K562 (cell line): ENCODE data around the gene RAP2B. TPM values are rescaled to one million over a fixed set of nuclear protein-coding genes. Genes with fewer than 3 reads are reported as not detected.

Source experiments
- ARID2 ChIP-seq: fragments of 450-650 bp; IDR thresholded peaks from 2 replicates; pipeline ENCODE4 v1.6.1; 2017; ENCODE audit warnings: antibody characterized with exemption, mild to moderate bottlenecking
- BMI1 ChIP-seq: fragments of 150-350 bp; IDR thresholded peaks from 2 replicates; pipeline ENCODE4 v1.6.1; 2014; ENCODE audit warnings: low read length
- C11orf30 ChIP-seq: fragments of 450-650 bp; IDR thresholded peaks from 2 replicates; pipeline ENCODE4 v1.6.1; 2016; ENCODE audit warnings: low read depth, mild to moderate bottlenecking
- CREM ChIP-seq: IDR thresholded peaks from 2 replicates; pipeline ENCODE4 v1.6.1; 2014; ENCODE audit warnings: antibody characterized with exemption, low read depth
- FOSL1 ChIP-seq: fragments of 200-800 bp; sonication (Bioruptor generic); conservative IDR thresholded peaks from 2 replicates; pipeline ENCODE4 v1.6.1; 2016; ENCODE audit warnings: missing genetic modification characterization, missing compliant biosample characterization
- FOXJ2 ChIP-seq: fragments of 200-800 bp; sonication (Bioruptor generic); IDR thresholded peaks from 2 replicates; pipeline ENCODE4 v1.6.1; 2016; ENCODE audit warnings: missing genetic modification characterization, missing compliant biosample characterization
- HDGF ChIP-seq: fragments of 450-650 bp; IDR thresholded peaks from 2 replicates; pipeline ENCODE4 v1.6.1; 2016
- HMGXB4 ChIP-seq: sonication (generic); formaldehyde crosslinking; IDR thresholded peaks from 2 replicates; pipeline ENCODE4 v1.8.1; 2023; ENCODE audit warnings: mild to moderate bottlenecking, missing genetic modification reagents
- MAFF ChIP-seq: IDR thresholded peaks from 2 replicates; pipeline ENCODE4 v1.6.1; 2012; ENCODE audit warnings: low read length, improper control_type of control experiment
- MAFG ChIP-seq: fragments of 450-650 bp; conservative IDR thresholded peaks from 2 replicates; pipeline ENCODE4 v1.6.1; 2016; ENCODE audit warnings: missing genetic modification characterization, missing compliant biosample characterization
- MAFK ChIP-seq: IDR thresholded peaks from 2 replicates; pipeline ENCODE4 v1.6.1; 2011; ENCODE audit warnings: low read length, improper control_type of control experiment
- MECOM ChIP-seq: fragments of 250-450 bp; sonication (Bioruptor Pico); IDR thresholded peaks from 2 replicates; pipeline ENCODE4 v1.8.0; 2022; ENCODE audit warnings: inconsistent platforms
- MYC ChIP-seq, 2 experiments: fragments of 250-450 bp in 1 of 2; sonication (Bioruptor Pico) in 1 of 2; IDR thresholded peaks; 2 replicates each; pipeline versions ENCODE4 v1.5.1 to v1.6.1; 2012 to 2021; ENCODE audit warnings: low read depth in 2 of 2, borderline replicate concordance in 1 of 2, improper control_type of control experiment in 1 of 2, low read length in 1 of 2, mild to moderate bottlenecking in 1 of 2, moderate library complexity in 1 of 2
- NFE2 ChIP-seq: IDR thresholded peaks from 2 replicates; pipeline ENCODE4 v1.6.1; 2014; ENCODE audit warnings: antibody characterized with exemption, low read depth
- PHF8 ChIP-seq: fragments of 200-600 bp; sonication (generic); IDR thresholded peaks from 2 replicates; pipeline ENCODE4 v1.6.1; 2012; ENCODE audit warnings: mixed run types, mild to moderate bottlenecking, inconsistent platforms, low read length, moderate library complexity, borderline replicate concordance
- SIRT6 ChIP-seq: IDR thresholded peaks from one replicate; pipeline ENCODE4 v1.6.1; 2012; ENCODE audit warnings: low read depth, mild to moderate bottlenecking, control low read depth, inconsistent platforms, low read length, moderate library complexity
- SMARCA4 ChIP-seq: fragments of 450-650 bp; IDR thresholded peaks from 2 replicates; pipeline ENCODE4 v1.6.1; 2016
- TCF3 ChIP-seq: sonication (generic); formaldehyde crosslinking; IDR thresholded peaks from 2 replicates; pipeline ENCODE4 v1.4.0; 2020; ENCODE audit warnings: mild to moderate bottlenecking, missing genetic modification reagents
- ZBTB1 ChIP-seq: sonication (generic); formaldehyde crosslinking; IDR thresholded peaks from 2 replicates; pipeline ENCODE4 v1.8.1; 2023; ENCODE audit warnings: missing genetic modification reagents, low read depth, mild to moderate bottlenecking, borderline replicate concordance
- ZBTB34 ChIP-seq: fragments of 250-450 bp; sonication (Bioruptor Pico); IDR thresholded peaks from 2 replicates; pipeline ENCODE4 v1.8.0; 2021; ENCODE audit warnings: mild to moderate bottlenecking, moderate library complexity
- ZEB2 ChIP-seq: fragments of 450-650 bp; IDR thresholded peaks from 2 replicates; pipeline ENCODE4 v1.6.1; 2016
- ZNF165 ChIP-seq: fragments of 250-450 bp; sonication (Bioruptor Pico); IDR thresholded peaks from 2 replicates; pipeline ENCODE4 v1.4.0; 2020; ENCODE audit warnings: borderline replicate concordance
- ZNF592 ChIP-seq: fragments of 450-650 bp; IDR thresholded peaks from 2 replicates; pipeline ENCODE4 v1.6.1; 2017; ENCODE audit warnings: antibody characterized with exemption, mild to moderate bottlenecking
- polyA plus RNA-seq, 8 experiments: library from polyadenylated mRNA; depleted of rRNA in 4 of 8; stranded (reverse) in 5 of 8; unstranded in 3 of 8; fragments of >200 nt; fragmentation: Nextera tagmentation in 2 of 8; fragmentation: Illumina TruSeq in 1 of 8; extraction: Ambion mirVana in 2 of 8; extraction: Trizol in 1 of 8; gene quantifications; 2 replicates each; pipeline versions ENCODE4 v1.2.1 to v1.2.3, GENCODE V29; 2011 to 2014; ENCODE audit warnings: inconsistent platforms in 1 of 8, missing spikeins in 1 of 8
- total RNA-seq, 7 experiments: library from RNA; depleted of rRNA in 6 of 7; stranded (reverse); fragments of >200 nt in 6 of 7; fragmentation: Illumina TruSeq in 2 of 7; extraction: Trizol in 2 of 7; gene quantifications; 2 replicates each; pipeline versions ENCODE4 v1.2.1 to v1.2.3, GENCODE V29; 2011 to 2021; ENCODE audit warnings: low replicate concordance in 1 of 7

The RAP2B gene
- total and polyA plus RNA-seq, 9 of the 15 experiments (the other 6 are each of a cell fraction or from before 2014, with no cell fraction given): 9.4 to 31.2 (median 15.8) TPM

GRCh38 chr3:153173758-153174516, 11.9 kb downstream of the RAP2B start (continued):
- peak; percentile 82 for TF ChIP-seq NFE2
- no peak for TF ChIP-seq HMGXB4 (CRISPR knock-in tag)
- TF ChIP-seq BMI1: no peak
- TF ChIP-seq FOXJ2 (tag): no peak
- 0 out of 2 replicates have a peak, but pooled peaks have one; percentile 24 for TF ChIP-seq ZEB2
- peak; percentile 49; the same call in 1 of the 2 replicates for TF ChIP-seq ARID2
- TF ChIP-seq ZBTB1 (CRISPR knock-in tag): no peak
- 0 out of 2 replicates have a peak, but pooled peaks have one; percentile 18 for TF ChIP-seq ZNF592
- no peak for TF ChIP-seq ZBTB34 (CRISPR knock-in tag)
- TF ChIP-seq CREM: no peak
- peak; percentile 34; the same call in 1 of the 2 replicates for TF ChIP-seq MAFK
- TF ChIP-seq MAFF: peak; percentile 36; the same call in 1 of the 2 replicates
- TF ChIP-seq FOSL1 (tag): peak; percentile 63
- no peak for TF ChIP-seq HDGF
- TF ChIP-seq TCF3 (CRISPR knock-in tag): no peak
- TF ChIP-seq SIRT6: no peak
- TF ChIP-seq MAFG (tag): peak; percentile 49
- 0 out of 2 replicates have a peak, but pooled peaks have one; percentile 12 for TF ChIP-seq MYC (IDR thresholded peaks at IDR 0.05; ENCODE audit: low read depth, low read length)
- no peak for TF ChIP-seq MYC (CRISPR knock-in tag; IDR thresholded peaks at IDR 0.05; ENCODE audit: borderline replicate concordance, low read depth)
- no peak for TF ChIP-seq SMARCA4
- TF ChIP-seq ZNF165: no peak
- TF ChIP-seq C11orf30: peak; percentile 77
- TF ChIP-seq PHF8: no peak
- TF ChIP-seq MECOM (CRISPR knock-in tag): peak; percentile 80; the same call in 1 of the 2 replicates
